Raji (cell line): ENCODE data around the gene TMEM198.

Experiments used
- POLR2A ChIP-seq: IDR thresholded peaks from 2 replicates; pipeline ENCODE4 v1.6.1; 2011; ENCODE audit warnings: low read depth, low read length, control low read depth; ENCODE audit not compliant: insufficient read depth

The TMEM198 gene

GRCh38 chr2:219530048-219530963 lies 13.5 kb upstream of the TMEM198 start:
- no peak for TF ChIP-seq POLR2A

GRCh38 chr2:219531639-219532377 lies 12.0 kb upstream of the TMEM198 start:
- no peak for TF ChIP-seq POLR2A

GRCh38 chr2:219532378-219532649 lies 11.5 kb upstream of the TMEM198 start:
- TF ChIP-seq POLR2A, result no peak

GRCh38 chr2:219533930-219534661 lies 9.7 kb upstream of the TMEM198 start:
- no peak for TF ChIP-seq POLR2A

GRCh38 chr2:219536425-219536824 lies 7.4 kb upstream of the TMEM198 start:
- TF ChIP-seq POLR2A, result no peak

GRCh38 chr2:219536967-219537366 lies 6.9 kb upstream of the TMEM198 start:
- TF ChIP-seq POLR2A, result no peak

GRCh38 chr2:219537657-219538488 lies 6.0 kb upstream of the TMEM198 start:
- no peak for TF ChIP-seq POLR2A

GRCh38 chr2:219538504-219538951 lies 5.3 kb upstream of the TMEM198 start:
- TF ChIP-seq POLR2A, result no peak

GRCh38 chr2:219538956-219539788 lies 4.7 kb upstream of the TMEM198 start:
- TF ChIP-seq POLR2A, result no peak

GRCh38 chr2:219539926-219540678 lies 3.7 kb upstream of the TMEM198 start:
- TF ChIP-seq POLR2A, result no peak

- no peak for TF ChIP-seq POLR2A
Observed at GRCh38 chr2:219540784-219541504, 2.9 kb upstream of the TMEM198 start.

GRCh38 chr2:219541611-219542180 lies 2.1 kb upstream of the TMEM198 start:
- peak; percentile 45; the same call in 1 of the 2 replicates for TF ChIP-seq POLR2A
